GM23338 (cell line): ENCODE measurements around the gene PSMG1.

Experiments used
- CREB1 ChIP-seq: fragments of 250-450 bp; sonication (Bioruptor Pico); IDR thresholded peaks from 2 replicates; pipeline ENCODE4 v1.5.0; 2020; ENCODE audit warnings: low read depth, mild to moderate bottlenecking, moderate library complexity
- EZH2 ChIP-seq: fragments of 200-600 bp; sonication (generic); IDR thresholded peaks from one replicate; pipeline ENCODE4 v1.8.0; 2017; ENCODE audit warnings: antibody characterized with exemption, mild to moderate bottlenecking, low read depth; ENCODE audit not compliant: unreplicated experiment
- EZH2phosphoT487 ChIP-seq: fragments of 200-600 bp; sonication (generic); IDR thresholded peaks from one replicate; pipeline ENCODE4 v1.8.1; 2018; ENCODE audit warnings: antibody characterized with exemption; ENCODE audit not compliant: unreplicated experiment
- JUNB ChIP-seq: IDR thresholded peaks from one replicate; pipeline ENCODE4 v1.6.1; 2016; ENCODE audit warnings: antibody characterized with exemption; ENCODE audit not compliant: unreplicated experiment
- NANOG ChIP-seq: IDR thresholded peaks from 2 replicates; pipeline ENCODE4 v1.6.1; 2016; ENCODE audit warnings: antibody characterized with exemption, borderline replicate concordance
- POLR2AphosphoS5 ChIP-seq: IDR thresholded peaks from 2 replicates; pipeline ENCODE4 v1.6.1; 2016; ENCODE audit warnings: antibody characterized with exemption, low read depth
- STAT1 ChIP-seq: IDR thresholded peaks from one replicate; pipeline ENCODE4 v1.6.1; 2016; ENCODE audit warnings: antibody characterized with exemption; ENCODE audit not compliant: unreplicated experiment
- ZNF114 ChIP-seq: fragments of 250-450 bp; sonication (Bioruptor Pico); IDR thresholded peaks from 2 replicates; pipeline ENCODE4 v1.5.0; 2020; ENCODE audit warnings: mild to moderate bottlenecking, moderate library complexity
- ZNF331 ChIP-seq: fragments of 250-450 bp; sonication (Bioruptor Pico); IDR thresholded peaks from 2 replicates; pipeline ENCODE4 v1.5.0; 2020; ENCODE audit warnings: low read depth, mild to moderate bottlenecking, moderate library complexity
- TF ChIP-seq, protein P1 (sequence below), 2 experiments: fragments of 200-600 bp in 1 of 2; sonication (generic) in 1 of 2; conservative IDR thresholded peaks; 2 replicates each; pipeline versions ENCODE4 v1.5.1 to v1.6.1; 2016 to 2017; ENCODE audit warnings: antibody characterized with exemption in 2 of 2, low read depth in 2 of 2, mild to moderate bottlenecking in 2 of 2, moderate library complexity in 1 of 2
- TF ChIP-seq, protein P2 (sequence below): IDR thresholded peaks from one replicate; pipeline ENCODE4 v1.6.1; 2018; ENCODE audit warnings: antibody characterized with exemption; ENCODE audit not compliant: unreplicated experiment
- TF ChIP-seq, protein P3 (sequence below): IDR thresholded peaks from 2 replicates; pipeline ENCODE4 v1.6.1; 2016; ENCODE audit warnings: antibody characterized with exemption

DNA sequence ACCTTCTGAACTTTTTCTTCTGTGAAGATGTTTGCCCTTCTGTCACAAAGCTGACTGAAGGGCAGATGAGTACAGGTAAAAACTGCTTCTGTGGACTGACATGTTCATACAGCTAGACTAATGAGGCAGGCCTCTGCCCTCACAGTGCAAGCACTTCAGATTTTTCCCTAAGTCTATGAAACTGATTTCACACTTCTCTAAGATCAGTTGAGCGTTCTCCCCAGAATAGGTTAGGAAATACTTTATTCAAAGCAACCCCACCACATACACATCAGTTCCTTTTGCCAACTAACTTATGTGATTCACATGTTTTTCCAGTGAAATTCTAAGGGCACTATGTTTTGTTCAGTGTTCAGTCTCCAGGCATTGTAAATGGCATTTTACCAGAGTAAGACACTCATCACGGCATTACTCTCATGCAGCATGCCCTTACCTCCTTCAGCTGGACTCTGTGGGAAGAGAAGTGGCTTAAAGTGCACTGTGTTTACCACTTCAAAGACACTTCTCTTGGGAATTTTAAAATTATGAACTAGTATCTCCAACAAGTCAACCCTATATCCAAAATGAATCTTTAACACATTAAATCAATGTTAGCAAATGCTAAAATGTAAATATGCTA, 5.4 kb upstream of the PSMG1 start:
- TF ChIP-seq, protein P1, sequence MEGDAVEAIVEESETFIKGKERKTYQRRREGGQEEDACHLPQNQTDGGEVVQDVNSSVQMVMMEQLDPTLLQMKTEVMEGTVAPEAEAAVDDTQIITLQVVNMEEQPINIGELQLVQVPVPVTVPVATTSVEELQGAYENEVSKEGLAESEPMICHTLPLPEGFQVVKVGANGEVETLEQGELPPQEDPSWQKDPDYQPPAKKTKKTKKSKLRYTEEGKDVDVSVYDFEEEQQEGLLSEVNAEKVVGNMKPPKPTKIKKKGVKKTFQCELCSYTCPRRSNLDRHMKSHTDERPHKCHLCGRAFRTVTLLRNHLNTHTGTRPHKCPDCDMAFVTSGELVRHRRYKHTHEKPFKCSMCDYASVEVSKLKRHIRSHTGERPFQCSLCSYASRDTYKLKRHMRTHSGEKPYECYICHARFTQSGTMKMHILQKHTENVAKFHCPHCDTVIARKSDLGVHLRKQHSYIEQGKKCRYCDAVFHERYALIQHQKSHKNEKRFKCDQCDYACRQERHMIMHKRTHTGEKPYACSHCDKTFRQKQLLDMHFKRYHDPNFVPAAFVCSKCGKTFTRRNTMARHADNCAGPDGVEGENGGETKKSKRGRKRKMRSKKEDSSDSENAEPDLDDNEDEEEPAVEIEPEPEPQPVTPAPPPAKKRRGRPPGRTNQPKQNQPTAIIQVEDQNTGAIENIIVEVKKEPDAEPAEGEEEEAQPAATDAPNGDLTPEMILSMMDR (conservative IDR thresholded peaks at IDR 0.05; ENCODE audit: low read depth in 2 of 2): no peak
- TF ChIP-seq EZH2phosphoT487 (no peak), EZH2 (no peak), NANOG (no peak), CREB1 (CRISPR knock-in tag) (no peak), ZNF114 (no peak), POLR2AphosphoS5 (no peak), JUNB (no peak), STAT1 (no peak), ZNF331 (CRISPR knock-in tag) (no peak)
- TF ChIP-seq, protein P2, sequence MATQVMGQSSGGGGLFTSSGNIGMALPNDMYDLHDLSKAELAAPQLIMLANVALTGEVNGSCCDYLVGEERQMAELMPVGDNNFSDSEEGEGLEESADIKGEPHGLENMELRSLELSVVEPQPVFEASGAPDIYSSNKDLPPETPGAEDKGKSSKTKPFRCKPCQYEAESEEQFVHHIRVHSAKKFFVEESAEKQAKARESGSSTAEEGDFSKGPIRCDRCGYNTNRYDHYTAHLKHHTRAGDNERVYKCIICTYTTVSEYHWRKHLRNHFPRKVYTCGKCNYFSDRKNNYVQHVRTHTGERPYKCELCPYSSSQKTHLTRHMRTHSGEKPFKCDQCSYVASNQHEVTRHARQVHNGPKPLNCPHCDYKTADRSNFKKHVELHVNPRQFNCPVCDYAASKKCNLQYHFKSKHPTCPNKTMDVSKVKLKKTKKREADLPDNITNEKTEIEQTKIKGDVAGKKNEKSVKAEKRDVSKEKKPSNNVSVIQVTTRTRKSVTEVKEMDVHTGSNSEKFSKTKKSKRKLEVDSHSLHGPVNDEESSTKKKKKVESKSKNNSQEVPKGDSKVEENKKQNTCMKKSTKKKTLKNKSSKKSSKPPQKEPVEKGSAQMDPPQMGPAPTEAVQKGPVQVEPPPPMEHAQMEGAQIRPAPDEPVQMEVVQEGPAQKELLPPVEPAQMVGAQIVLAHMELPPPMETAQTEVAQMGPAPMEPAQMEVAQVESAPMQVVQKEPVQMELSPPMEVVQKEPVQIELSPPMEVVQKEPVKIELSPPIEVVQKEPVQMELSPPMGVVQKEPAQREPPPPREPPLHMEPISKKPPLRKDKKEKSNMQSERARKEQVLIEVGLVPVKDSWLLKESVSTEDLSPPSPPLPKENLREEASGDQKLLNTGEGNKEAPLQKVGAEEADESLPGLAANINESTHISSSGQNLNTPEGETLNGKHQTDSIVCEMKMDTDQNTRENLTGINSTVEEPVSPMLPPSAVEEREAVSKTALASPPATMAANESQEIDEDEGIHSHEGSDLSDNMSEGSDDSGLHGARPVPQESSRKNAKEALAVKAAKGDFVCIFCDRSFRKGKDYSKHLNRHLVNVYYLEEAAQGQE: no peak
- TF ChIP-seq, protein P3, sequence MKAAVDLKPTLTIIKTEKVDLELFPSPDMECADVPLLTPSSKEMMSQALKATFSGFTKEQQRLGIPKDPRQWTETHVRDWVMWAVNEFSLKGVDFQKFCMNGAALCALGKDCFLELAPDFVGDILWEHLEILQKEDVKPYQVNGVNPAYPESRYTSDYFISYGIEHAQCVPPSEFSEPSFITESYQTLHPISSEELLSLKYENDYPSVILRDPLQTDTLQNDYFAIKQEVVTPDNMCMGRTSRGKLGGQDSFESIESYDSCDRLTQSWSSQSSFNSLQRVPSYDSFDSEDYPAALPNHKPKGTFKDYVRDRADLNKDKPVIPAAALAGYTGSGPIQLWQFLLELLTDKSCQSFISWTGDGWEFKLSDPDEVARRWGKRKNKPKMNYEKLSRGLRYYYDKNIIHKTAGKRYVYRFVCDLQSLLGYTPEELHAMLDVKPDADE: no peak
